Measurements from ENCODE around the gene PPP1R13B. TPM values are rescaled to one million over a fixed set of nuclear protein-coding genes. Genes with fewer than 3 reads are reported as not detected.

PPP1R13B gene
- polyA plus RNA-seq, 5 donors = 50.3 to 72.7 (median 61.6) TPM

GRCh38 chr14:103688906-103689902, 158.2 kb downstream of the PPP1R13B start:
- peak in 1 of 2 donors; percentile 46 for DNase-seq

- no peak for DNase-seq
Measured at GRCh38 chr14:103688441-103688840, 158.9 kb downstream of the PPP1R13B start.

DNA sequence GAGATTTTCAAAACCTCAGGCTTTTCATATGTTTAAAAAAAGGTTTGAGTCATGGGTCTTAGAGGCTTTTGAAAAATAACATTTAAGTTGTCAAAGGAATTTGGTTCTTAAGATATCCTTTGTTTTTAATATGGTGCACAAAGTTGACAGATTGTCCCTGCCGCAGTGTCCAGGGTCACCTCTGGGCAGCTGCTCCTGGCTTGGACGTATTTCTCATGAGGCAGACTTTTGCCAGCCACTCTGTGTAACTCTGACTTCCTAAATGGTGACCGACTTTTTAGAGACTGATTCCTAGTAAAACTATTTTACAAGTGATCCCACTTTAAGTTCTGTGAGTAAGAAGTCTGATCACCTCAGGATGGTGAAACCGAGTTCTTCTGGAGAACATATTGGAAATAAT, 159.7 kb downstream of the PPP1R13B start:
- DNase-seq = no peak

DNA sequence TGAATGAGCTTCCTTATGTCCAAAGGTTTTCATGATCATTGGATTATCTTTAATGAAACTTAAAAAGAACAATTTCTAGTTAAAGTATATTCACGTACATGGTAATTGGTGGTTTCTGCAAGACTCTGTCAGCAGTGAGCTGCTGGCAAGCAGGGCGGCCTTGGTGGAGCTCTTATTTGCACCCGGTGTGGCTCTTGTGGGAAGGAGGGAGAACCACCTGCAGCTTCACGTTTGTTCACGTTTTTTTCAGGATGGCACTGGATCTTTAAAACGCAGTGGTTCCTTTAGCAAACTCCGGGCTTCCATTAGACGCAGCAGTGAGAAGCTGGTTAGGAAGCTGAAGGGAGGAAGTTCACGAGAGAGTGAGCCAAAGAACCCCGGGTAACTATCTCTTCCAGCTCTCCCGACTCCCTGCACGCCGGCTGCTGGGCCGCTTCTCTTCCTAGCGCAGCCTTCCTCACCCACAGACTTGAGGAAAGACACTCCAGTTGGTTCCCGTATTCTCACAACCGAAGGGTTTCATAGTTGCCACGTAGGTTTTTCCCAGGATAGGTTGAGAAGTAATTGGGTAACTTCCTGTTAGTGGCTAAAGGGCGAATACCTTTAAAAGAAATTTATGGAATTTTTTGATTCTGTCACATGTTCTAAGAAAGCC, 160.4 kb downstream of the PPP1R13B start:
- no peak for DNase-seq

GRCh38 chr14:103685276-103686211, 161.8 kb downstream of the PPP1R13B start:
- no peak for DNase-seq

DNA sequence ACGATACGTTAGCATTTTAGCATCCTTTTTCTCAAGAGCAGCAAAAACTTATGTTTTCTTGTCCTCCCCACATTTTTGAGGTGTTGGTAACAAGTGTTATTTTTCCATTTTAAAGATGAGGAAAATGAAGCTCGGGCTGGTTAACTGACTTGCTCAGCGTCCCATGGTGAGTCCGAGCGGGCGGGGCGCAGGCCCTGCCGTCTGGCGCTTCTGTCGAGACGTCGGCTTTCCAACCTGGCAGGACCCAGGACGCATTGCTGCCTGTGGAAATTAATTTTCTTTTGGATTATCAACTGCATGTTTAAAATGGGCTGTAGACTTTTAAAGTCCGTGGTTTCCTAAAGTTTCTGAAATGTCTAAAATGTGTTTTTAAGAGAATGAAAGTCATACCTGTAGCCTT, 162.5 kb downstream of the PPP1R13B start:
- no peak for DNase-seq

DNA sequence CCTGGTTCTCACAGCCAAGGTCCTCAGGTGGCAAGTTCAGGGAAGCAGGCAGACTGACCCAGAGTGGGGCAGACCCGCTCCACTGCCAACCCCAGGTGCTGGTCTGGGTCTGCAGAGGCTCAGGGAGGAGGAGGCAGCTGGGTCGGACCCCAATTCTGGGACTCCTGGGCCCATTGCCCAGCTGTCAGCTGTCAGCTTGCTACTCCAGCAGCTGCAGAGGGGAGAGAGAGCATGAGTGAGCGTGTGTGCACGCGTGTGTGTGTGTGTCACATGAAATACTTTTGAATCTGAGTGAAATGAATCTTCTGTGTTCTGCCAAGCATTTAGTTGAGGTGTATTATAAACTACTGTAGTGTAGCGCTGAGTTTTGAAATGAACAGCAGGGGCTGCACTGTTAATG, 162.9 kb downstream of the PPP1R13B start:
- no peak for DNase-seq

Other genes with a start within 250 kb of the PPP1R13B start
- 100 to 1,000 TPM; 111 to 152 (median 142) TPM for gene KLC1, start 218.4 kb downstream of the PPP1R13B start, polyA plus RNA-seq (ENCODE audit: insufficient read depth in 1 of 5, insufficient read length in 5 of 5, low replicate concordance in 1 of 5)
- 10 to 100 TPM; 16.5 to 26.7 (median 21.3) TPM for gene XRCC3, start 132.1 kb downstream of the PPP1R13B start, polyA plus RNA-seq (ENCODE audit: insufficient read depth in 1 of 5, insufficient read length in 5 of 5, low replicate concordance in 1 of 5)
- 10 to 100 TPM; 54.1 to 69.0 (median 65.9) TPM for gene ZFYVE21, start 131.8 kb downstream of the PPP1R13B start, polyA plus RNA-seq (ENCODE audit: insufficient read depth in 1 of 5, insufficient read length in 5 of 5, low replicate concordance in 1 of 5)
- 1 to 10 TPM in 4 of 5 donors, under 1 TPM in 1; 0.24 to 2.3 (median 1.6) TPM for gene TDRD9, start 80.9 kb upstream of the PPP1R13B start, polyA plus RNA-seq (ENCODE audit: insufficient read depth in 1 of 5, insufficient read length in 5 of 5, low replicate concordance in 1 of 5)
- under 1 TPM in 3 of 5 donors, not detected in 2; 0.12 to 0.25 (median 0.21) TPM for gene RD3L, start 95.0 kb upstream of the PPP1R13B start, polyA plus RNA-seq (ENCODE audit: insufficient read depth in 1 of 5, insufficient read length in 5 of 5, low replicate concordance in 1 of 5)
- gene ASPG, start 238.1 kb upstream of the PPP1R13B start, polyA plus RNA-seq (ENCODE audit: insufficient read depth in 1 of 5, insufficient read length in 5 of 5, low replicate concordance in 1 of 5) = 10 to 100 TPM in 3 of 5 donors, 1 to 10 TPM in 2; 8.3 to 27.2 (median 15.8) TPM